Amygdala (tissue), 56 donors: ENCODE measurements around the gene LCE2B.
A peak's percentile ranks its signal among the peaks of the same experiment; 100 is the strongest.
"Not testable (repeated sequence)": the region's sequence is repeated elsewhere in the genome, so short reads cannot be mapped to it uniquely, and the experiment has no call there.

Experiments
- DNase-seq, 56 donors: peaks; one replicate each; lab custom pipeline; 2025; lab: John Stamatoyannopoulos, UW

Gene LCE2B

GRCh38 chr1:152685823-152686222 lies at the start of gene LCE2B:
Gene LCE2B (plus strand): TSS chr1:152686123. CDS start chr1:152686844, 721 bp downstream.
- DNase-seq, result not testable (repeated sequence)

- DNase-seq, result no peak
Observed at GRCh38 chr1:152640351-152640750, 45.6 kb upstream of the LCE2B start.

DNA sequence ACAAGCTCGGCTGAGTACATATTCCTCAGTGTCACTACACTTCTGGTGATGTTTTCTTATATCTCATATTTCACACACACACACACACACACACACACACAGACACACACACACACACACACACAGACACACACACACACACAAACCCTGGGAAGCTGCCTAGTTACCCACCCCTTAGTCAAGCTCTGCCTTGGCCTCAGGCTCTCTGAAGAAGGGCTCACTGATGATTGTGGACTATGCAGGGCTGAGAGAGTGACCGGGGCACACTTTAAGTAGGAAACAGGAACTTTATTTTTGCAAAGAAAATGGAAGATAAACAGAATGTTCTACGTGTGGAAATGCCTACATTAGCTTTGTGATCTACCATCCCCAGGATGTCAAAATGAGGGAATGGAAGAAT lies 42.0 kb upstream of the LCE2B start:
- no peak for DNase-seq

DNA sequence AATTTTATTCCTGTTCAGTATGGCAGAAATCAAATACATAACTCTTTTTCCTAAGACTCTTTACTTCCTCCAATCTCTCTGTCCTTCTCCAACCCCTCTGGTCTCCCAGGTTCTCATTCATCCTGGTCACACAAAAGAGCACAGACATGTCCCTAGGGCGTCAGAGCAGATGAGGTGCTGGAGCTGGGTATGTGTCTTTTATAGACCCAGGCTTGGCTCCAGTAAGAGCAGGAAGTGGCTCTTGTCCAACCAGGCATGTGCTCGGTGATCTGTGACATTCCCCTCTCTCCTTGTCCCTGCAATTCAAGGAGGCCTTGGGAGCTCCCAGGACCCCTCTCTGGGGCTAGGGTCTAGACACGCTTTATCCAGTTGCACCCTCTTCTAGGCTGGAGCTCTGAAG lies 40.8 kb upstream of the LCE2B start:
- DNase-seq, result no peak

DNA sequence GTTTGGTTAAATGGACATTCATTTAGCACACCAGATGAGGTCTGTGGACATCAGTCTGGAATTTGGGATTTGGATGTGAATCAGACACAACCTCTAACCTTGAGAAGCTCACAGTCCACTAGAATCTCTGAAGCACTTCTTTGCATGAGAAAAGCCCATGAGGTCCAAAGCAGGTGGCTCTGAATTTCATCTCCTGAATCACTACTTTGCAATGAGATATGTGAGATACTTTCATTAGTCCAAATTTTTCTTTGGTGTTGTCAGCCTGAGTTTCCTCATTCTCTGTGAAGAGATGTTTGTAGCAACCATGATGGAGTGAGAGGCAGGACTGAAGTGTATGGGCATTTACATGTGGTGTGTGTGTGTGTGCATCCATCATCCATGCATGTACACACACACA lies 39.3 kb upstream of the LCE2B start:
- DNase-seq, result no peak

DNA sequence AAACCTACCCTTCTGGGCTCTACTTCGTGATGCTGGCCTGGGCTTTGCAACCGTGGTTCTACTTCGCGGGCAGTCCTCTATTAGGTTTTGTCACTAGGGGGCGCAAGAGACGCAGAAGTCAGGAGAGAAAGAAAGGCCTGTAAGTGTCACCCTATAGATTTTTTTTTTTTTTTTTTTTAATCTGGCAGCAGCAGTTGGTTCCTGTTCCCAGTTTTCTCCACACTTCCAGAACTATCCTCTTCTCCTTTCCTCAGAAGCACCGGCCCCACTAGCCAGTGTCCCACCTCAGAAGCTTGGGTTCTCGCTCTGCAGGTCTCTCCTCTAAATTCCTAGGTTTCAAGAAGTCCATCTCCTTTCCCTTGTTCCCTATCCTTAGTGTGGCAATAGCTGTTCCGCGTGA lies 31.8 kb upstream of the LCE2B start:
- DNase-seq, result peak in 29 of 56 donors; percentile 0 to 71 (median 6)

DNA sequence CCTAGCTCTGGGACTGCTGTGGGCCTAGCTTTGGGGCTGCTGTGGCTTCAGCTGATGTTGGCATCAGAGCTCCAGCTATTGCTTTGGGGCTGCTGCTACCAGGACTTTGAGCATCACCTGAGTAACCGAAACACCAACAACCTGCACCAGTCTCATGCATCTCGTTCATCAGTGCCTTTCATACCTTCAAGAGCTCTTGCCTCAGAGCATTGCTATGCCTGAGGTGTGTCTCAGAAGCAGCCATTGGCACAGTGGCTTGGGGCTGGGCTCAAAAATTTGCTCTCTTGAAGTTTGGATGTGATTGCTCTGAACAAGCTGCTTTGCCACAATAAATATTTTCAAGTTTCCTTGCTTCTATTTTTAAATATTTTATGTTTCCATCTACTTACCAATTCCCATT lies 29.5 kb upstream of the LCE2B start:
- no peak for DNase-seq

GRCh38 chr1:152657677-152658076 lies 28.2 kb upstream of the LCE2B start:
- no peak for DNase-seq

DNA sequence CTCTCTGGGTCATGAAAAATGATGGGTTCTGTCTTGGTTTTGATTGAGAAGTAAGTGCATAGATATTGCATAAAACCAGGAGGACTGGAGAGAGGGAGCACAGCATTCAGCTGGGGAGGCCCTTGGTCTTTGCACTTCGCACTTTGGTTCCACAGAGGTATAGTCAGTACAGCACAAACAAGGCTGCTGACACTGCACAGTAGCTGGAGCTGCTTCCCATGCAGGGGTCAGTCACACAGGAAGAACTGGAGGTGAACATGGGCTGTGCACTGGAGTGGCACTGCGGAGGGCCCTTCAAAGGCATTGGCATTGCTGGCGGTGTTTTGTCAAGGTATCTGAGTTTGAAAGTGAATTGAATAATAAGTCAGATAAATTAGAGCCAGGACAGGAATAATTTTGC lies 27.3 kb upstream of the LCE2B start:
- no peak for DNase-seq

GRCh38 chr1:152663098-152663497 lies 22.8 kb upstream of the LCE2B start, which contains the start of gene LCE2D:
Gene LCE2D (plus strand): TSS chr1:152663380. CDS start chr1:152664106, 726 bp downstream.
- DNase-seq, result no peak

DNA sequence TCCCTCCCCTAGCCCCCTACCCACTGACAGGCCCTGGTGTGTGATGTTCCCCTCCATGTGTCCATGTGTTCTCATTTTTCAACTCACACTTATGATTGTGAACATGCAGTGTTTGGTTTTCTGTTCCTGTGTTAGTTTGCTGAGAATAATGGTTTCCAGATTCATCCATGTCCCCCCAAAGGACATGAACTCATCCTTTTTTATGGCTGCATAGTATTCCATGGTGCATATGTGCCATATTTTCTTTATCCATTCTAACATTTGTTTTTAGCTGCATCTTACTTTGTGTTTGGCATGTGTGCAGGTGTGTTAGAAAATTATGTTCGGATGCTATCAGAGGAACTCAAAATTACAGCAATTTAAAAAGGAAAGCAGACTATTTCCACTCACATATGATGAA lies 19.8 kb upstream of the LCE2B start:
- not testable (repeated sequence) for DNase-seq

DNA sequence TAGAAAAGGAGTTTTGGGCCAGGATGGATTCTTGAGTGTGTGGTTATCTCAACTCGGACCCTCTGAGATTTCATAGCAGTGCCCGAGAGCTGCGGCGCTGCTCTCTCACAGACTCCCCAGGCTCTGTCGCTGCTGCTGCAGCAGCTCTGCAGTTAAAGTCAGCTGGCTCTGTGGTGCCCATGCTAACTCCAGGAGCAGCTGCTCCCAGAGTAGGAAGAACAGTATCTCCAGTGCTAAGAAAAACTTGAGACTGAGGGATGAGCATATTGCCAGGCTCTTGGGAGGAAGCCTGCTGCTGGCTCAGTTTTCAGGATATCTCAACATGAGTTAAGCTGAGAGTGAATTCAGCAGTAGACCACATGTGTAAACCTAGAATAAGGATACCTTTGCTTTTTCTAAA lies 18.3 kb upstream of the LCE2B start:
- no peak for DNase-seq

GRCh38 chr1:152673016-152673415 lies 12.9 kb upstream of the LCE2B start:
- no peak for DNase-seq

GRCh38 chr1:152674983-152675382 lies 10.9 kb upstream of the LCE2B start, which contains the start of gene LCE2C:
Gene LCE2C (plus strand): TSS chr1:152675279. CDS start chr1:152676016, 737 bp downstream.
- not testable (repeated sequence) for DNase-seq

GRCh38 chr1:152679459-152679858 lies 6.5 kb upstream of the LCE2B start:
- no peak for DNase-seq

DNA sequence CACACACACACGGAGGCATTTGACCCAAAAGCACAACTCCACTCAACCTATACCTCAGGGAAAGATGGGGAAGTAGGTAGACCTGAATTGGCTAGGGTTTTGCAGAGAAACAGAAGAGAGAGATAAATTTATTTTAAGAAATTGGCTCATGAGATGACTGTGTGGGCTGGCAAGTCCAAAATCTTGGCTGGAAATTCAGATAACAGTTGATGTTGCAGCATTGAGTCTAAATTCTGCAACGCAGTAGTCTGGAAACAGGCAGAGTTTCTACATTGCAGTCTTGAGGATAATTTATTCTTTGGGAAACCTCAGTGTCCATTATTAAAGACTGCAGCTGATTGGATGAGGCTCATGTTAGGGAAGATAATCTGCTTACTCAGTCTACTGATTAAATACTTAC lies 4.3 kb upstream of the LCE2B start:
- peak in 4 of 56 donors; percentile 1 to 17 (median 8) for DNase-seq

DNA sequence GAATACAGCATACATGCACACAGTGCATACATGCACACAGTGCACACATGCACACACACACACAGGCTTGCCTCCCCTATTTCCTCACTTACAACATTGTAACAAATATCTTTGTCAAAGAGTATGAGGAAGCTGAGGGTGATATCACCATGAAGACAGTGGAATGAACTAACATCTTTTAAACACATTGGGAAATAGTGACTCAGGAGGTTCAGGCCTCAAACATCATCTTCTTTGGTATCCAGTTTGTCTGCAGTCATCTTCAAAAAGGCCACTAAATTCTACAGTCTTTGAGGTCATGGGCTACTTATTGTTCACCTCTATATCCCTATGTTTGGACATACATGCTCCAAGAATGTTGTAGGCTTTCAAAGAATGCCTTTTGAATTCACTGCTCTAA lies 2.1 kb upstream of the LCE2B start:
- no peak for DNase-seq

GRCh38 chr1:152697701-152698600 lies 12.0 kb downstream of the LCE2B start, which contains the start of gene LCE2A:
Gene LCE2A (plus strand): TSS chr1:152698345. CDS start chr1:152698902, 557 bp downstream.
- DNase-seq, result no peak

DNA sequence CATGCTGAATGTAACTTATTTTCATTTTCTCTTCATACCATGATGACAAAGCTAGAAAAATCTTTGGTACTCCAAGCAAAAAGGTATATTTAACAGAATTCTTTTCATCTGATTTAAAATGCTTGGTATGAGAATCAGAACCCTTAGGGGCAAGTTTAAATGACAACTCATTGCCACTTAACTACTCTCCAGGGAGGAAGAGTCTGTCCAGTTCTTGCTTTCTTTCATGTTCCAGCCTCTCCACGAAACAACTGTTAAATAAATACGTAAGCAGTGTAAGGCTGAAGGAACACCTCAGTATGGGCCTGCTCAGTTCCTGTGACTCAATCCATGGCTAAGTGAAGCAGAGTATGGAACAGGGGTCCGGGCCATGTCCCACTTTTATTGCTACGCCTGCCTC lies 13.8 kb downstream of the LCE2B start:
- no peak for DNase-seq

- DNase-seq, result no peak
Observed at GRCh38 chr1:152707860-152708259, 21.9 kb downstream of the LCE2B start, which contains the start of gene LCE4A. Gene LCE4A (plus strand): TSS chr1:152708160. CDS start chr1:152709076, 916 bp downstream.

- DNase-seq, result no peak
Observed at GRCh38 chr1:152718238-152718637, 32.3 kb downstream of the LCE2B start.

DNA sequence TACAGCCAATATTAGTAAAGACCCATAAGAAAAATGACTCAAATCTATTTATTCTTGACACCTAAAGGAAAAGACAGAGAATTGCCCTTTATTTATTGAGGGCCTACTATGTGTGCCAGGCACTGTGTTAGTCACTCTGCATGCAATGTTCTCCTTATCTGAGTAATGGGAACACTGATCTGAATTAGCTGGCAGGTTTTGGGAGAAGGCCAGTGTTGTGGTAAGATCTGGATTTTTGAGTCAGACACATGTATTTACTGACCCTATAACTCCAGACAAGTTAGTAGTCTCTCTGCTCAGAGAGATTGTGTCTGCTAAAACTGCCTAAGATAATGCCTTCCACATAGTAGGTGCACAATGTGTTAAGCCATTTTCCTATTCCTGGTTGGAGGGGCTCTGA lies 39.3 kb downstream of the LCE2B start:
- no peak for DNase-seq
